Fibroblast of lung (primary cell): ENCODE measurements around the gene MIOS.

Experiments used
- CTCF ChIP-seq, 2 donors: IDR thresholded peaks in 1 of 2; conservative IDR thresholded peaks in 1 of 2; 1 replicate in 1 of 2; 2 replicates in 1 of 2; pipeline ENCODE4 v1.5.1; 2011 to 2012; ENCODE audit warnings: low read length in 2 of 2, control low read depth in 1 of 2, inconsistent platforms in 1 of 2, low read depth in 1 of 2, mild to moderate bottlenecking in 1 of 2
- EZH2 ChIP-seq: IDR thresholded peaks from 2 replicates; pipeline ENCODE4 v1.5.1; 2012; ENCODE audit warnings: low read length, control low read depth, mild to moderate bottlenecking; ENCODE audit errors: missing control alignments

GRCh38 chr7:7566651-7567611 is at the start of gene MIOS:
- no peak for TF ChIP-seq CTCF (conservative IDR thresholded peaks at IDR 0.05 in 1 of 2, IDR thresholded peaks at IDR 0.05 in 1 of 2; ENCODE audit: low read depth in 1 of 2, low read length in 2 of 2)
- TF ChIP-seq EZH2 = no peak
